ENCODE measurements around the gene DOK6. TPM values are rescaled to one million over a fixed set of nuclear protein-coding genes. Genes with fewer than 3 reads are reported as not detected.

Gene DOK6
- total and polyA plus RNA-seq, 9 of the 15 experiments (the other 6 are each of a cell fraction or from before 2014, with no cell fraction given) = not detected

DNA sequence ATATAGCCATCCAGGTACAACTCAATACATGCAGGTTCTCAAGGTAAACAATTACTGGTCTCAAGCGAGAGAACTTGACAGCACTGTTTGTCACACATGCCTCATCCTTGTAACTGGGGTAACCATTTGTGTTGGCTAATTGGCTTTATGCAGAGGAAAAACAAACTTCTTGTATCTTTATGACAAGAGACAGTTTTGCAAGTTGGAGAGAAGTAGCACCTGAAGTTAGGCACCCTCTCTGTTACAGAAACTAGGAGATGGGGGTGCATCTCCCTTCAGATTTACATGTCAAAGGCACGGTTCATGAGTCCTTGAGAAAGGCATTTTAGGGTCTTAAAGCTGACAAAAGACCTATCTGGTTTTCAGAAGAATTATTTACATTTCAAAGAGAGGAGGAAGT is 305.3 kb downstream of the DOK6 start (continued):
- TF ChIP-seq, protein P1, sequence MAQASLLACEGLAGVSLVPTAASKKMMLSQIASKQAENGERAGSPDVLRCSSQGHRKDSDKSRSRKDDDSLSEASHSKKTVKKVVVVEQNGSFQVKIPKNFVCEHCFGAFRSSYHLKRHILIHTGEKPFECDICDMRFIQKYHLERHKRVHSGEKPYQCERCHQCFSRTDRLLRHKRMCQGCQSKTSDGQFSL (CRISPR knock-in tag; IDR thresholded peaks at IDR 0.05) = no peak
- TF ChIP-seq, protein P1 (tag; IDR thresholded peaks at IDR 0.05) = no peak
- no peak for TF ChIP-seq CHD1 (IDR thresholded peaks at IDR 0.05; ENCODE audit: low read length)
- TF ChIP-seq, protein P2, sequence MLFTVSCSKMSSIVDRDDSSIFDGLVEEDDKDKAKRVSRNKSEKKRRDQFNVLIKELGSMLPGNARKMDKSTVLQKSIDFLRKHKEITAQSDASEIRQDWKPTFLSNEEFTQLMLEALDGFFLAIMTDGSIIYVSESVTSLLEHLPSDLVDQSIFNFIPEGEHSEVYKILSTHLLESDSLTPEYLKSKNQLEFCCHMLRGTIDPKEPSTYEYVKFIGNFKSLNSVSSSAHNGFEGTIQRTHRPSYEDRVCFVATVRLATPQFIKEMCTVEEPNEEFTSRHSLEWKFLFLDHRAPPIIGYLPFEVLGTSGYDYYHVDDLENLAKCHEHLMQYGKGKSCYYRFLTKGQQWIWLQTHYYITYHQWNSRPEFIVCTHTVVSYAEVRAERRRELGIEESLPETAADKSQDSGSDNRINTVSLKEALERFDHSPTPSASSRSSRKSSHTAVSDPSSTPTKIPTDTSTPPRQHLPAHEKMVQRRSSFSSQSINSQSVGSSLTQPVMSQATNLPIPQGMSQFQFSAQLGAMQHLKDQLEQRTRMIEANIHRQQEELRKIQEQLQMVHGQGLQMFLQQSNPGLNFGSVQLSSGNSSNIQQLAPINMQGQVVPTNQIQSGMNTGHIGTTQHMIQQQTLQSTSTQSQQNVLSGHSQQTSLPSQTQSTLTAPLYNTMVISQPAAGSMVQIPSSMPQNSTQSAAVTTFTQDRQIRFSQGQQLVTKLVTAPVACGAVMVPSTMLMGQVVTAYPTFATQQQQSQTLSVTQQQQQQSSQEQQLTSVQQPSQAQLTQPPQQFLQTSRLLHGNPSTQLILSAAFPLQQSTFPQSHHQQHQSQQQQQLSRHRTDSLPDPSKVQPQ (CRISPR knock-in tag; IDR thresholded peaks at IDR 0.05; ENCODE audit: borderline replicate concordance) = no peak
- TF ChIP-seq NCOA4 (IDR thresholded peaks at IDR 0.05; ENCODE audit: partially characterized antibody) = no peak
- TF ChIP-seq NBN (IDR thresholded peaks at IDR 0.05; ENCODE audit: low read depth) = no peak
- no peak for TF ChIP-seq ZNF77 (CRISPR knock-in tag; IDR thresholded peaks at IDR 0.05)

DNA sequence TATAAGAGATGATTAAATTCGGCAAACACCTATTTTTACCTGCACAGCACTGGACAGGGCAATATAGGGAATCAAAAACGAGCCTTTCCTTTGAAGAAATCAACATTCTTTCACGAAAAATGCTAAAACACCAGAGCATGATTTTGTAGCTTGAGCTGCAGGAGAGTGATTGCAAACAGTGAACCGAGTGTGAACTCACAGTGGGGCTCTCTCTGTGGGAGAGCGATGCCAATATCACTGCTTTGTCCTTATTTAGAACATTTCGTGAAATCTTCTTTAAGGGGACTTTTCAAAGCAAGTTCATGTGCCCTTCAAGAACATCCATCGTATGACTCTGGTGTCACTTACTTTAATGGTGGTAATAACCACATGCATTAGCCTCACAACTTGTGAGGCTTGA is 308.2 kb downstream of the DOK6 start:
- intact Hi-C loops (cut with micrococcal nuclease) (no loop called here), in situ Hi-C loops (cut with MboI) (no loop called here)
- no peaks in the 10 kb centered on the region for H3K9me1 ChIP-seq (ENCODE audit: control insufficient read depth, insufficient read depth, low read length)
- no peak overlapping the region for H2AFZ ChIP-seq (ENCODE audit: low read depth, low read length)
- H3K4me2 ChIP-seq (ENCODE audit: insufficient read depth, low read length) = no peak overlapping the region
- H3K27ac ChIP-seq (ENCODE audit: extremely low read depth, low read depth, low read length) = no peak overlapping the region
- no peaks in the 10 kb centered on the region for H3K9me3 ChIP-seq (replicated peaks; ENCODE audit: control insufficient read depth, insufficient read depth, low read depth, low read length)
- no peak for ATAC-seq
- H3K4me1 ChIP-seq (replicated peaks in 1 of 2; ENCODE audit: control insufficient read depth in 2 of 2, insufficient read depth in 2 of 2, low read length in 2 of 2) = no peaks in the 10 kb centered on the region
- DNase-seq (ENCODE audit: extremely low read depth in 1 of 4, low spot score in 3 of 4) = no peak
- H3K79me2 ChIP-seq (ENCODE audit: control insufficient read depth, insufficient read depth, low read length) = no peaks in the 10 kb centered on the region
- 19% methylated on average over 6 of the region's 7 CpGs for WGBS (ENCODE audit: insufficient coverage, low coverage, missing lambda C conversion rate)
- no peak overlapping the region for H3K9ac ChIP-seq (ENCODE audit: insufficient read depth in 1 of 2, low read depth in 2 of 2, low read length in 2 of 2)
- ChIA-PET CTCF (ENCODE audit: low intra/inter-chr PET ratio) (no interaction called here), POLR2A (interaction anchor here (0.6 kb wide), 1 partner anchor 121 kb away, joined by 3 read pairs; no protein-coding TSS in a partner anchor)
- FAIRE-seq = no peak
- no peaks in the 10 kb centered on the region for H3K36me3 ChIP-seq (ENCODE audit: control insufficient read depth, insufficient read depth, low read length)
- no peaks in the 10 kb centered on the region for H4K20me1 ChIP-seq (replicated peaks; ENCODE audit: control insufficient read depth, insufficient read depth, low read length)
- no TSS peak for BruUV-seq (replicated peaks)
- H3K27me3 ChIP-seq (ENCODE audit: control insufficient read depth in 2 of 2, insufficient read depth in 2 of 2, low read length in 2 of 2) = no peaks in the 10 kb centered on the region
- no peak overlapping the region for H3K4me3 ChIP-seq
- TF ChIP-seq RAD21 (CRISPR knock-in tag; conservative IDR thresholded peaks at IDR 0.05 in 1 of 2, IDR thresholded peaks at IDR 0.05 in 1 of 2) = no peak
- no peak for TF ChIP-seq ZNF707 (CRISPR knock-in tag; conservative IDR thresholded peaks at IDR 0.05)
- no peak for TF ChIP-seq PHB2 (IDR thresholded peaks at IDR 0.05; ENCODE audit: low read depth)
- no peak for TF ChIP-seq ZNF282 (CRISPR knock-in tag; IDR thresholded peaks at IDR 0.05)
- no peak for TF ChIP-seq CBFA2T3 (IDR thresholded peaks at IDR 0.05)
- TF ChIP-seq, protein P3, sequence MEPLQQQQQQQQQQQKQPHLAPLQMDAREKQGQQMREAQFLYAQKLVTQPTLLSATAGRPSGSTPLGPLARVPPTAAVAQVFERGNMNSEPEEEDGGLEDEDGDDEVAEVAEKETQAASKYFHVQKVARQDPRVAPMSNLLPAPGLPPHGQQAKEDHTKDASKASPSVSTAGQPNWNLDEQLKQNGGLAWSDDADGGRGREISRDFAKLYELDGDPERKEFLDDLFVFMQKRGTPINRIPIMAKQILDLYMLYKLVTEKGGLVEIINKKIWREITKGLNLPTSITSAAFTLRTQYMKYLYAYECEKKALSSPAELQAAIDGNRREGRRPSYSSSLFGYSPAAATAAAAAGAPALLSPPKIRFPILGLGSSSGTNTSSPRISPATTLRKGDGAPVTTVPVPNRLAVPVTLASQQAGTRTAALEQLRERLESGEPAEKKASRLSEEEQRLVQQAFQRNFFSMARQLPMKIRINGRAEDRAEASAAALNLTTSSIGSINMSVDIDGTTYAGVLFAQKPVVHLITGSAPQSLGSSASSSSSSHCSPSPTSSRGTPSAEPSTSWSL (CRISPR knock-in tag; IDR thresholded peaks at IDR 0.05; ENCODE audit: borderline replicate concordance) = no peak
- TF ChIP-seq NFIX (CRISPR knock-in tag; IDR thresholded peaks at IDR 0.05; ENCODE audit: low read depth) = no peak
- TF ChIP-seq CC2D1A (IDR thresholded peaks at IDR 0.05) = no peak
- TF ChIP-seq, protein P4, sequence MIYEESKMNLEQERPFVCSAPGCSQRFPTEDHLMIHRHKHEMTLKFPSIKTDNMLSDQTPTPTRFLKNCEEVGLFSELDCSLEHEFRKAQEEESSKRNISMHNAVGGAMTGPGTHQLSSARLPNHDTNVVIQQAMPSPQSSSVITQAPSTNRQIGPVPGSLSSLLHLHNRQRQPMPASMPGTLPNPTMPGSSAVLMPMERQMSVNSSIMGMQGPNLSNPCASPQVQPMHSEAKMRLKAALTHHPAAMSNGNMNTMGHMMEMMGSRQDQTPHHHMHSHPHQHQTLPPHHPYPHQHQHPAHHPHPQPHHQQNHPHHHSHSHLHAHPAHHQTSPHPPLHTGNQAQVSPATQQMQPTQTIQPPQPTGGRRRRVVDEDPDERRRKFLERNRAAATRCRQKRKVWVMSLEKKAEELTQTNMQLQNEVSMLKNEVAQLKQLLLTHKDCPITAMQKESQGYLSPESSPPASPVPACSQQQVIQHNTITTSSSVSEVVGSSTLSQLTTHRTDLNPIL (CRISPR knock-in tag; IDR thresholded peaks at IDR 0.05) = no peak
- TF ChIP-seq ZNF121 (CRISPR knock-in tag; conservative IDR thresholded peaks at IDR 0.05) = no peak
